GM12891 (cell line): ENCODE data around the gene LHFPL6.

ENCODE experiments used
- DNase-seq: peaks from one replicate; pipeline ENCODE4 v3.0.0; 2011; ENCODE audit warnings: low spot score; ENCODE audit not compliant: insufficient read length
- FAIRE-seq: peaks from 2 replicates; lab custom pipeline; 2011; peaks lifted over from hg19 to GRCh38; lab: Jason Lieb, UNC
- PAX5 ChIP-seq: IDR thresholded peaks from 2 replicates; pipeline ENCODE4 v1.6.1; 2011; ENCODE audit warnings: low read length, moderate library complexity, mild to moderate bottlenecking; ENCODE audit not compliant: insufficient read depth, severe bottlenecking
- POLR2A ChIP-seq: IDR thresholded peaks from 2 replicates; pipeline ENCODE4 v1.6.1; 2011; ENCODE audit warnings: low read depth, low read length, control low read depth
- POLR2AphosphoS5 ChIP-seq: IDR thresholded peaks from 2 replicates; pipeline ENCODE4 v1.6.1; 2011; ENCODE audit warnings: low read depth, low read length, control low read depth
- POU2F2 ChIP-seq: IDR thresholded peaks from 2 replicates; pipeline ENCODE4 v1.6.1; 2011; ENCODE audit warnings: low read depth, mild to moderate bottlenecking, control low read depth, low read length, moderate library complexity
- SPI1 ChIP-seq: IDR thresholded peaks from 2 replicates; pipeline ENCODE4 v1.6.1; 2011; ENCODE audit warnings: low read depth, low read length, control low read depth
- TAF1 ChIP-seq: IDR thresholded peaks from 2 replicates; pipeline ENCODE4 v1.6.1; 2011; ENCODE audit warnings: low read depth, low read length, control low read depth

LHFPL6 gene

DNA sequence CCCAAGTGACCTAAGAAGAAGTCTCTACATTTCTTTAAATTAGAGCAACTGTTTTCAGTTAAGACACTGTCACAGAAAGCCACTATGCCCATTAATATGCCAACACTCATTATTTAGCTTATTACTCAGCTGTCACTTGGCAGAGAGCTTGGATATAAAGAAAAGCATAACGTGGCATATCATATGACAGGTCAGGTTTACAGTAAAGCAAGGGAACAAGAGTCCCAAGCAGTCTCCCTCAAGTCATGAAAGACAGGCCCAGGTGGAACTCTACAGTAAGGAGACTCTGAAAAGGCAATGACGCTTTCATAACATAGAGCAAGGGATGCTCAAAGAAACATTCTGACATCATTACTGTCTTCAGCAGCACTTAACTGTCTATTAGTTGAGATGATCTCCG, 6.3 kb downstream of the LHFPL6 start:
- TF ChIP-seq SPI1 (no peak), PAX5 (no peak), POLR2A (no peak), POLR2AphosphoS5 (no peak), TAF1 (no peak), POU2F2 (no peak)
- FAIRE-seq (no peak), DNase-seq (no peak)

DNA sequence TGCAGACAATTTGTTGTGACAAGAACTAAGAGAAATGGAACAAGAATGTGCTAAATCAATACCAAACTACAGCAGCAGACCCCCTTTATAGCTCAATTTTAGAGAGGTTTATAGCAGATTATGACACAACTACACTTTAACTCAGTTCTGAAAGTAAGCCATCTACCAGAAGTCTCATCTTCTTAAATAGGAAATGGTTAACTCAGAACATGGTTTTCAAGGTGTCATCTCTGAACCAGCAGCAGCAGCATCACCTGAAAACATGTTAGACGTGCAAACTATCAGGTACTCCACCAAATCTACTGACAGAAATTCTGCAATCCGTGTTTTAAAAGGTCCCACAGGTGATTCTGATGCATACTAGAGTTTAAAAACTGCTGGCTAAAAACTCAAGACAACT, 6.8 kb downstream of the LHFPL6 start:
- TF ChIP-seq TAF1: no peak
- no peak for TF ChIP-seq POLR2A
- no peak for TF ChIP-seq POLR2AphosphoS5
- TF ChIP-seq PAX5: no peak
- no peak for TF ChIP-seq POU2F2
- no peak for TF ChIP-seq SPI1
- FAIRE-seq (no peak), DNase-seq (no peak)

DNA sequence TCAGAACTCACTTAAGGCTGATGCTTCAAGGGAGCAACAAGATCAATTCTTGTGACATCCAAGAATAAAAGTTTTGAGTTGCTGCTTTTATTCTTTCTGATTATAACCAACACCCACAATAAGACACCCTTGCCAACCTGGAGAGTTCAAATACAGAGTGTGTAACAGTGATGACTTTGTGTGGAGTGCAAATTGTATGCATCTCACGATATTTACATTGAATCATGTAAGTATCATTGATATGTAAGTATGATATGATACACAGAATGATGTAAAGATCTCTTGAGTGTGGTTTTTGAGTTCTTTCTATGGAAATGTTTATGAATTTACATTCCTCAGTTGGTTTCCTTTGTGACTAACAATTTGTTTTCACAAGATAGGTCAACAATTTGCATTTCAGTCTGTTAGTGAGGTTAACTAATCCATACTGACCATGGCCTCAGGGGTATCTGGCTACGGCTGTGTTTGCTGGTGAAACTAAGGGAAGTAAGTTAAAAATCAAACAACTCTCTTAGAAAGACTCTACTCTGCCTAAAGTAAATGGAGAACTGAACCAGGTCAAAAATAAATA, 12.4 kb downstream of the LHFPL6 start:
- DNase-seq (no peak), FAIRE-seq (no peak)
- TF ChIP-seq TAF1 (no peak), POU2F2 (no peak), POLR2AphosphoS5 (no peak), POLR2A (no peak), SPI1 (no peak), PAX5 (no peak)

DNA sequence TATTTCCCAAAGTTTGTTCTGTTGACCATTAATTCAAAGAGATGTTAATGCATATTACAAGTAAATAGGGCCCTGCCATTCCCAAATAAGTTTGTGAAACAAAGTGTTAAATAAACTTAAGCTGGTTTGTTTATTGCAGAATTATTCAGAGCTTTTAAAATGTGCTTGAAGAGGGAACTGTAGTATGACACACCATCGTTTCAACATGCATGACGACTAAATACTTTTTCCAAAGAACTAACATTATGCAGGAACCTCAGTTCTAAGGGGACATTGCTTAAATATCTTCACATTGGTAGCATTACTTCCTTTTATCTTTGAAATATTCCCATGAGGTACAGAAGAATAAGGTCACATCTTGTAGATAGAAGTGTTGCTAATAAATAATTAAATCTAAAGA, 14.6 kb downstream of the LHFPL6 start:
- FAIRE-seq (no peak), DNase-seq (no peak)
- TF ChIP-seq POLR2A: no peak
- TF ChIP-seq TAF1: no peak
- no peak for TF ChIP-seq POU2F2
- TF ChIP-seq SPI1: no peak
- no peak for TF ChIP-seq POLR2AphosphoS5
- TF ChIP-seq PAX5: no peak

DNA sequence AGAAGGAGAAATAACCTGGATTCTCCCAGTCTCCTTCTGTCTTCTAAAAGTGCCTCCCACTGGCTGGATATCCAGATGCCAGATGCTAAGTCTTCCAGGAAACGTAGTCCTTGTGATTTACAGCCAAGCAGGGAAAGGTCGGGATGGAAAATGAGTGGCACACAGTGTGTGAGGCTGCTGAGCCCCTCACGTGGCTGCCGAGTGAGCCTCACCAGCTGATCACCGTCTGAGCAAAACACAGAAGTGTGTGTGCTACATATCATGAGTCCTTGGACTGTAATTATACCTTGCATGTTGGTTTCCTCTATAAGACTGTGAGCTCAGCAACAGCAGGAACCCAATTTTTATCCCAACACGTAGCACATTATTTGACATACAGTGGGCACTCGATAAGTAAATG, 15.1 kb downstream of the LHFPL6 start:
- TF ChIP-seq POLR2A (no peak), POLR2AphosphoS5 (no peak), PAX5 (no peak), SPI1 (no peak), POU2F2 (no peak), TAF1 (no peak)
- FAIRE-seq (no peak), DNase-seq (no peak)

DNA sequence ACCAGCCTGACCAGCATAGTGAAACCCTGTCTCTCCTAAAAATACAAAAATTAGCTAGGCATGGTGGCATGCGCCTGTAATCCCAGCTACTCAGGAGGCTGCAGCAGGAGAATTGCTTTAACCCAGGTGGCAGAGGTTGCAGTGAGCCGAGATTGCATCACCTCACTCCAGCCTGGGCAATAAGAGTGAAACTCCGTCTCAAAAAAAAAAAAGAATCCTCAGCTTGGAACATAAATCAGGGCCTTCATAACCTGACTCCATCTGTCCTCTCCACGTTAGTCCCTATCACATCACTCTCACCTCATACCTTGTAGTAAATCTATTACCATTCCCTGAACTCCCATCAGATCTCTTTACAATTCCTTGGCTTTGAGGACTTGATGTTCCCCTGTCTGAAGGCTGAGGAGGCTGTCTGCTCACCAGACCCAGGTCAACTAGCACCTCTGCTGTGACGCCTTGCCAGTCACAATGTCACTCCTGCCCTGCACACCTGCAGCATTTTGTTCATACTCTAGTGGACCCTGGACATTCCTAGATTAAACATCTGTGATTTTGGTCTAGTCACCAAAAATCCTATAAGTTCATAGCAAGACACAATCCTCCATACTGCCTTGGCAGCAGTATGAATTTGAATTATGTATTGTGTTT, 15.9 kb downstream of the LHFPL6 start:
- TF ChIP-seq POLR2AphosphoS5 (no peak), SPI1 (no peak), POLR2A (no peak), TAF1 (no peak), PAX5 (no peak), POU2F2 (no peak)
- DNase-seq: no peak
- no peak for FAIRE-seq

DNA sequence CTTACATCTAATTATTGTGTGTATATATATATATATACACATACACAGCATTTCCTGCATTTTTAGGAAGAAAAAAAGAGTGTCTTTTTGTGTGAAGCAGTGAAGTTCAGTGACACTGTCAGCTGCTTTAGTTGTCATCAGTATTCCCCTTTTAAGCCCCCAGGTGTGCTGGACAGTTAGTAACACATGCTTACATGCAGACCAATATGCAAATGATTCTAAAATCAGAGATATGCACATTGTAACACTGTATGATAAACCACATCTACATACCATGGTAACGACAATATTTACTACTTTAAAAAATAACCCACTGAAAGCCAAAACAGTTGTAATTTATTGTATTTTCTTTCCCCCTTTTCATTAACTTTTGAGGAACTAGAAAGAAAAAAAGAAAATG, 16.8 kb downstream of the LHFPL6 start:
- no peak for FAIRE-seq
- TF ChIP-seq POLR2A: no peak
- no peak for TF ChIP-seq POU2F2
- TF ChIP-seq SPI1: no peak
- no peak for TF ChIP-seq PAX5
- DNase-seq: no peak

DNA sequence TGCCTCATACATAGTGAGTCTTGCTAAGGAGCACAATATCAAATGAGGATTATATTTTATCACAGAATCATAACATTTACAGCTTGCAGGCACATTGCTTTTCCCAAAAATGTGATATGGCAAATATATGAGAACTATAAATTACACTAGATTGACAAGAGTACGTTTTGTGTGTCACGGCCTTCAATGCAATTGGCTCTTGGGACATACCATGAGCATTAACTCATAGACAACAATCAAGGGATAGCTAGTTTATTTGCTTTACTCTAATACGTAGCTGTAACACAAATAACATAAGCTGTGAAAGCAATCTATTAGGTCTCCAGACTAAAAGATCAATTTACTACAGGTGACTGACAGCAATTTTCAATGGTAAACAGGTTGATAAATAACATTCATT, 17.8 kb downstream of the LHFPL6 start:
- DNase-seq (no peak), FAIRE-seq (no peak)
- TF ChIP-seq POU2F2 (no peak), TAF1 (no peak), POLR2A (no peak), PAX5 (no peak), POLR2AphosphoS5 (no peak), SPI1 (no peak)

DNA sequence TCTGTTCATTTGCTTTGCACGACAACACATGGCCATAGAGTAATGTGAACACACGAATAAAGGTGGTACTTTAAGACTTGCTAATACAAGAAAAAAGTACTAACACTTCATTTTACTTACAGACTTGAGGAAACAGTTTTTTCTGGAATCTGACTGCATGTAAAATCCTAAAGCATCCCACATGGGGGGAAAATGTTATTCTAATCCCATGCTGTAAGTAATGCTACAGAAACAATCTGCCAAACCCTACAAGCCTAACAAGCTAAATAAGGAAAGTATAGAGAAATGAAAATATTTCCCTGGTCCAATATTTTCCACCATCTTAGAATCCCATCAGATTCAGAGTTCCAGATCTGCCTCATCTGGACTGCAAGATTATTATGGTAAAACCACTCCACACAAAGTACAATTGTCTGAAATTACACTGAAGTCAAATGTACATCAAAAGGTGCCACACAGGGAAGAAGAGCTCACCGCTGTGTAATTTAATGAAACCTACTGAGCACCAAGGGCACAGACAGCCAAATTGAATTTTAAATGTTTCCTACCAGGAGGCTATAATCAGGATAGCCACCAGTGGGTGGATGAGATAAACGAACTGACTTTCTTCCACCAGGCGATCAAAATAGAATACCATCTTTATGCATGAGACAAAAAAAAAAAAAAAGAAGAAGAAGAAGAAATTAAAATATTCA, 22.0 kb downstream of the LHFPL6 start:
- FAIRE-seq (no peak), DNase-seq (no peak)
- no peak for TF ChIP-seq TAF1
- TF ChIP-seq PAX5: no peak

DNA sequence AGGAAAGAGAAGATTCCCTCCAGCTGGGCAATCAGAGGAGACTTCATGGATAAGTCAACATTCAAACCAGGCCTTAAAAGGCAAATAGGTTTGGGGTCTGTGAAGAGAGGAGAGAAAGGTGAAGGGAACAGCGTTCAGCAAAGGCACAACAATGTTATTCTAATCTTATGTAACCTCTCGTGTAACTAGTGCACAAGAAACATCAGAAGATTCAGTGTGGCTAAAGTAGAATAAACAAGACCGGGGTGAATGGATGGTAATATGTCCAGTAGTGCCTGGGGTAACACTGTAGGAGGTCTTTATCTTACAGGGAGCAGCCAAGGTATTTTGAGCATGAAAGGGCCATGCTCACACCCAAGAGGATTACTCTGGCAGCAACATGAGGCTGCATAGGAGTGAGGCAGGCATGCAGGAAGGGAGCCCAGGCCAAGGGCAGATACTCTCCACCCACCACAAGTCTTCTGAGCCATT, 24.1 kb downstream of the LHFPL6 start:
- no peak for DNase-seq
- TF ChIP-seq POLR2AphosphoS5 (no peak), PAX5 (no peak)
- no peak for FAIRE-seq
